ENCODE measurements around the gene GPR25.

DNA sequence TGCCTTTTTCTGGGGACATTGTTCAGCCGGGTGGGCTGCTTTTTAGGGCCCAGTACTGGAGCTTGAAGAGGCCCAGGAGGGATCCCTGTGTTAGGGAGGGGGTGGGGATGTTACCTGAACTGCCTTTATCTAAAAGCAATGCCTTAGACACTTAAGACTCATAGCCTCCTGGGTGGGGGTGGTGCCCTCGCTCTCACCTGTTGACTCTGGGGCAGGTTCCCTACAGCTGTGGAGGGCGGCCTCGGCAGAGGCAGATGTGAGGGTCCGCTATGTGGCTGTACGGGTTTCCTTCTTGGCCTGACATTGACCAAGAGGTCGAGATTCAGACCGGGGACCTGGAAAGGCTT lies 22.6 kb downstream of the GPR25 start:
- no peak for TF ChIP-seq NR2C1 (IDR thresholded peaks at IDR 0.05)
- no peak for TF ChIP-seq FOS (IDR thresholded peaks at IDR 0.05; ENCODE audit: borderline replicate concordance, extremely low read depth, insufficient read length)
- TF ChIP-seq, protein P1, sequence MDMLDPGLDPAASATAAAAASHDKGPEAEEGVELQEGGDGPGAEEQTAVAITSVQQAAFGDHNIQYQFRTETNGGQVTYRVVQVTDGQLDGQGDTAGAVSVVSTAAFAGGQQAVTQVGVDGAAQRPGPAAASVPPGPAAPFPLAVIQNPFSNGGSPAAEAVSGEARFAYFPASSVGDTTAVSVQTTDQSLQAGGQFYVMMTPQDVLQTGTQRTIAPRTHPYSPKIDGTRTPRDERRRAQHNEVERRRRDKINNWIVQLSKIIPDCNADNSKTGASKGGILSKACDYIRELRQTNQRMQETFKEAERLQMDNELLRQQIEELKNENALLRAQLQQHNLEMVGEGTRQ (IDR thresholded peaks at IDR 0.05; ENCODE audit: borderline replicate concordance, low read depth, low read length) = no peak
- no peak for TF ChIP-seq MYC (IDR thresholded peaks at IDR 0.05; ENCODE audit: insufficient read depth, insufficient read length, insufficient replicate concordance, low read length, severe bottlenecking)
- TF ChIP-seq, protein P2, sequence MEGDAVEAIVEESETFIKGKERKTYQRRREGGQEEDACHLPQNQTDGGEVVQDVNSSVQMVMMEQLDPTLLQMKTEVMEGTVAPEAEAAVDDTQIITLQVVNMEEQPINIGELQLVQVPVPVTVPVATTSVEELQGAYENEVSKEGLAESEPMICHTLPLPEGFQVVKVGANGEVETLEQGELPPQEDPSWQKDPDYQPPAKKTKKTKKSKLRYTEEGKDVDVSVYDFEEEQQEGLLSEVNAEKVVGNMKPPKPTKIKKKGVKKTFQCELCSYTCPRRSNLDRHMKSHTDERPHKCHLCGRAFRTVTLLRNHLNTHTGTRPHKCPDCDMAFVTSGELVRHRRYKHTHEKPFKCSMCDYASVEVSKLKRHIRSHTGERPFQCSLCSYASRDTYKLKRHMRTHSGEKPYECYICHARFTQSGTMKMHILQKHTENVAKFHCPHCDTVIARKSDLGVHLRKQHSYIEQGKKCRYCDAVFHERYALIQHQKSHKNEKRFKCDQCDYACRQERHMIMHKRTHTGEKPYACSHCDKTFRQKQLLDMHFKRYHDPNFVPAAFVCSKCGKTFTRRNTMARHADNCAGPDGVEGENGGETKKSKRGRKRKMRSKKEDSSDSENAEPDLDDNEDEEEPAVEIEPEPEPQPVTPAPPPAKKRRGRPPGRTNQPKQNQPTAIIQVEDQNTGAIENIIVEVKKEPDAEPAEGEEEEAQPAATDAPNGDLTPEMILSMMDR (IDR thresholded peaks at IDR 0.05 in 2 of 3, conservative IDR thresholded peaks at IDR 0.05 in 1 of 3; ENCODE audit: control insufficient read depth in 2 of 3, extremely low read depth in 1 of 3, insufficient read depth in 1 of 3, low read depth in 3 of 3, low read length in 3 of 3) = no peak
- TF ChIP-seq, protein P3, sequence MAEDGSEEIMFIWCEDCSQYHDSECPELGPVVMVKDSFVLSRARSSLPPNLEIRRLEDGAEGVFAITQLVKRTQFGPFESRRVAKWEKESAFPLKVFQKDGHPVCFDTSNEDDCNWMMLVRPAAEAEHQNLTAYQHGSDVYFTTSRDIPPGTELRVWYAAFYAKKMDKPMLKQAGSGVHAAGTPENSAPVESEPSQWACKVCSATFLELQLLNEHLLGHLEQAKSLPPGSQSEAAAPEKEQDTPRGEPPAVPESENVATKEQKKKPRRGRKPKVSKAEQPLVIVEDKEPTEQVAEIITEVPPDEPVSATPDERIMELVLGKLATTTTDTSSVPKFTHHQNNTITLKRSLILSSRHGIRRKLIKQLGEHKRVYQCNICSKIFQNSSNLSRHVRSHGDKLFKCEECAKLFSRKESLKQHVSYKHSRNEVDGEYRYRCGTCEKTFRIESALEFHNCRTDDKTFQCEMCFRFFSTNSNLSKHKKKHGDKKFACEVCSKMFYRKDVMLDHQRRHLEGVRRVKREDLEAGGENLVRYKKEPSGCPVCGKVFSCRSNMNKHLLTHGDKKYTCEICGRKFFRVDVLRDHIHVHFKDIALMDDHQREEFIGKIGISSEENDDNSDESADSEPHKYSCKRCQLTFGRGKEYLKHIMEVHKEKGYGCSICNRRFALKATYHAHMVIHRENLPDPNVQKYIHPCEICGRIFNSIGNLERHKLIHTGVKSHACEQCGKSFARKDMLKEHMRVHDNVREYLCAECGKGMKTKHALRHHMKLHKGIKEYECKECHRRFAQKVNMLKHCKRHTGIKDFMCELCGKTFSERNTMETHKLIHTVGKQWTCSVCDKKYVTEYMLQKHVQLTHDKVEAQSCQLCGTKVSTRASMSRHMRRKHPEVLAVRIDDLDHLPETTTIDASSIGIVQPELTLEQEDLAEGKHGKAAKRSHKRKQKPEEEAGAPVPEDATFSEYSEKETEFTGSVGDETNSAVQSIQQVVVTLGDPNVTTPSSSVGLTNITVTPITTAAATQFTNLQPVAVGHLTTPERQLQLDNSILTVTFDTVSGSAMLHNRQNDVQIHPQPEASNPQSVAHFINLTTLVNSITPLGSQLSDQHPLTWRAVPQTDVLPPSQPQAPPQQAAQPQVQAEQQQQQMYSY (CRISPR knock-in tag; IDR thresholded peaks at IDR 0.05) = no peak
- no peak for TF ChIP-seq POLR2A (IDR thresholded peaks at IDR 0.05; ENCODE audit: low read depth, low read length)
- no peak for TF ChIP-seq ZNF274 (IDR thresholded peaks at IDR 0.05; ENCODE audit: insufficient read depth, insufficient read length)
- TF ChIP-seq, protein P4, sequence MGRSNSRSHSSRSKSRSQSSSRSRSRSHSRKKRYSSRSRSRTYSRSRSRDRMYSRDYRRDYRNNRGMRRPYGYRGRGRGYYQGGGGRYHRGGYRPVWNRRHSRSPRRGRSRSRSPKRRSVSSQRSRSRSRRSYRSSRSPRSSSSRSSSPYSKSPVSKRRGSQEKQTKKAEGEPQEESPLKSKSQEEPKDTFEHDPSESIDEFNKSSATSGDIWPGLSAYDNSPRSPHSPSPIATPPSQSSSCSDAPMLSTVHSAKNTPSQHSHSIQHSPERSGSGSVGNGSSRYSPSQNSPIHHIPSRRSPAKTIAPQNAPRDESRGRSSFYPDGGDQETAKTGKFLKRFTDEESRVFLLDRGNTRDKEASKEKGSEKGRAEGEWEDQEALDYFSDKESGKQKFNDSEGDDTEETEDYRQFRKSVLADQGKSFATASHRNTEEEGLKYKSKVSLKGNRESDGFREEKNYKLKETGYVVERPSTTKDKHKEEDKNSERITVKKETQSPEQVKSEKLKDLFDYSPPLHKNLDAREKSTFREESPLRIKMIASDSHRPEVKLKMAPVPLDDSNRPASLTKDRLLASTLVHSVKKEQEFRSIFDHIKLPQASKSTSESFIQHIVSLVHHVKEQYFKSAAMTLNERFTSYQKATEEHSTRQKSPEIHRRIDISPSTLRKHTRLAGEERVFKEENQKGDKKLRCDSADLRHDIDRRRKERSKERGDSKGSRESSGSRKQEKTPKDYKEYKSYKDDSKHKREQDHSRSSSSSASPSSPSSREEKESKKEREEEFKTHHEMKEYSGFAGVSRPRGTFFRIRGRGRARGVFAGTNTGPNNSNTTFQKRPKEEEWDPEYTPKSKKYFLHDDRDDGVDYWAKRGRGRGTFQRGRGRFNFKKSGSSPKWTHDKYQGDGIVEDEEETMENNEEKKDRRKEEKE (IDR thresholded peaks at IDR 0.05) = no peak
- TF ChIP-seq HDAC2 (IDR thresholded peaks at IDR 0.05) = no peak
- no peak for TF ChIP-seq POLR2AphosphoS5 (IDR thresholded peaks at IDR 0.05; ENCODE audit: low read length)
